ENCODE measurements around the gene SYNC.

Gene SYNC

GRCh38 chr1:32702599-32703478 is at the start of gene SYNC:
SYNC (minus strand) TSS chr1:32702770; CDS start chr1:32702660, 110 bp downstream.
- peak; percentile 93 for DNase-seq (ENCODE audit: low read depth, low spot score)

- no peak for DNase-seq (ENCODE audit: low read depth, low spot score)
These were observed 47.2 kb upstream of the SYNC start for GRCh38 chr1:32749771-32750170.

- no peak for DNase-seq (ENCODE audit: low read depth, low spot score)
These were observed 46.8 kb upstream of the SYNC start for GRCh38 chr1:32749332-32749731.

- no peak for DNase-seq (ENCODE audit: low read depth, low spot score)
These were observed 46.4 kb upstream of the SYNC start for GRCh38 chr1:32748926-32749325.

GRCh38 chr1:32748348-32748747 is 45.8 kb upstream of the SYNC start:
- DNase-seq (ENCODE audit: low read depth, low spot score): no peak

- no peak for DNase-seq (ENCODE audit: low read depth, low spot score)
These were observed 43.6 kb upstream of the SYNC start for GRCh38 chr1:32746130-32746529.

DNA sequence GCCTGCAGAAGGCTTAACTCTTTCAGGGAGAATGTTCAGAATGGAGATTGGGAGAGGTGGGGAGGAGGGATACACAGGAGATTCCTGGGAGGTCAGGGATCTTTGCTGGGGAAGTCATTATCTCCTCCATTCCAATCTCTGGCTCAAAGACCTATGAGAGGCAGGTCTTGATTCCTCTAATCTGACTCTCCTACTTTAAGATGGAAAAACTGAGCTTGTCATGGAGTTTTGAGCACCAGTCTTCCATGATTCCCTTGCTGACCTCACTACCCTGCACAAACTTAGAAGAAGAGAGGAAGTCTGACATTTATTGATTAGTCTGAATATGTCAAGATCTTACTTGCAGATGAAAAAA is 41.5 kb upstream of the SYNC start:
- no peak for DNase-seq (ENCODE audit: low read depth, low spot score)

- no peak for DNase-seq (ENCODE audit: low read depth, low spot score)
These were observed 41.0 kb upstream of the SYNC start for GRCh38 chr1:32743380-32744070.

DNA sequence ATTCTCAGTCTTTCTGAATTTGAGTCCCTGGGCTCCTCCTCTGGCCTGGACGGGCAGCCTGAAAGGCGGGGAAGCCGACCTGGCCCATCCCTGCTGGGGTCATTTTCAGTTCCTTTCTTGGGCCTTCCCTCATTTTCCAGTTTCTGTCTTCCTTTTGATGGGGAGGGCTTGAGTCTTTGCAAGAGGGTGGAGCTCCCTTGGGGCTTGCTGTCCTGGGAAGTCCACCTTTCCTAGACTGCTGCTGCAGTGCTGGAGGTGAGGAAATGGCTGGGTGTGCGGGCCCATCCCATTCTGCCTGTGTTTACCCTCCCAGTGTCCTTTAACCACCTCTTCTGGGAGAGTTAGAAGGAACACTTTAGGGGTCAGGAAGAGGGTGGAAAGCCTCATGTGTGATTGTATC is 40.4 kb upstream of the SYNC start:
- DNase-seq (ENCODE audit: low read depth, low spot score): no peak

GRCh38 chr1:32742199-32742947 is 39.8 kb upstream of the SYNC start:
- DNase-seq (ENCODE audit: low read depth, low spot score): no peak

GRCh38 chr1:32741413-32742198 is 39.0 kb upstream of the SYNC start:
- peak; percentile 53 for DNase-seq (ENCODE audit: low read depth, low spot score)

DNA sequence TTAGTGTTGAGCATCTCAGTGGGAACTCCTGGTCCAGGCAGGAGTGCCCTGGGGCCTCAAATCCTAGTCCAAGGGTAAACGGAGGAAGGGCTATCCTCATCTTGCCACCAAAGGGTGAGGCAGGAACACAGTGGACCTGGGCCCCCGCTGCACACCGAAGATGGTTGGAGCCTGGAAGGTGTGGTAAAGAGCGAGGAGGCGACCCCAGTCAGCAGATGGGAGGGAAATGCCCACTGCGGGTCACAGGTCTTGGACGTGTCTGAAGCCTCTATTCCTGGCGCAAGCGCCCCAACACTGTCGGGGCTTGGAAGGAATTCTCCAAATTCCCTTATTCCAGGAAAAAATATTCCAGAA is 38.5 kb upstream of the SYNC start:
- DNase-seq (ENCODE audit: low read depth, low spot score): no peak

GRCh38 chr1:32736812-32737791 is 34.5 kb upstream of the SYNC start:
- no peak for DNase-seq (ENCODE audit: low read depth, low spot score)

- DNase-seq (ENCODE audit: low read depth, low spot score): no peak
These were observed 31.2 kb upstream of the SYNC start for GRCh38 chr1:32733582-32734321.

- DNase-seq (ENCODE audit: low read depth, low spot score): no peak
These were observed 26.9 kb upstream of the SYNC start for GRCh38 chr1:32729254-32730046.

GRCh38 chr1:32728413-32729077 is 26.0 kb upstream of the SYNC start:
- DNase-seq (ENCODE audit: low read depth, low spot score): no peak

DNA sequence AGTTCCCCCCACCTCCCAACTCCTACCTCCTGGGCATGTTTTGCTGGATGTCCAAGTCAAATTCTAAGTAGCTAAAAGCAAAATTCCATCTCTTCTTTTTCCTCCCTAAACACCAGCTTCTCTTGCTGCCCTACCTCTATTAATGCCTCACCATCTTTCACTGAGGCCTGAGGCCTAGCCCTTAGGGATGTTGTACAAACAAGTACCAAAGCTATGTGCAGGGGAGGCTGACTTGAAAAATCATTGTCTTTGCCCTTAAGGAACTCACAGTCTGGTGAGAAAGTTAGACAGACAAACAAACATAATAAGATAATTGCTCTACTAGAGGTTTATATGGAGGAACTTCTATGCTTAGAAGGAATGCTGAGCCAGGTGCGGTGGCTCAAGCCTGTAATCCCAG is 25.3 kb upstream of the SYNC start:
- no peak for DNase-seq (ENCODE audit: low read depth, low spot score)

GRCh38 chr1:32725615-32725982 is 23.0 kb upstream of the SYNC start:
- no peak for DNase-seq (ENCODE audit: low read depth, low spot score)

Data from astrocyte of the hippocampus (primary cell).